Measurements from ENCODE around the gene HSPB6. TPM values are rescaled to one million over a fixed set of nuclear protein-coding genes. Genes with fewer than 3 reads are reported as not detected.
"Not testable (repeated sequence)": the region's sequence is repeated elsewhere in the genome, so short reads cannot be mapped to it uniquely, and the experiment has no call there.

Gene HSPB6
- total RNA-seq, 1 donor from 2014 or later, result 863 TPM

DNA sequence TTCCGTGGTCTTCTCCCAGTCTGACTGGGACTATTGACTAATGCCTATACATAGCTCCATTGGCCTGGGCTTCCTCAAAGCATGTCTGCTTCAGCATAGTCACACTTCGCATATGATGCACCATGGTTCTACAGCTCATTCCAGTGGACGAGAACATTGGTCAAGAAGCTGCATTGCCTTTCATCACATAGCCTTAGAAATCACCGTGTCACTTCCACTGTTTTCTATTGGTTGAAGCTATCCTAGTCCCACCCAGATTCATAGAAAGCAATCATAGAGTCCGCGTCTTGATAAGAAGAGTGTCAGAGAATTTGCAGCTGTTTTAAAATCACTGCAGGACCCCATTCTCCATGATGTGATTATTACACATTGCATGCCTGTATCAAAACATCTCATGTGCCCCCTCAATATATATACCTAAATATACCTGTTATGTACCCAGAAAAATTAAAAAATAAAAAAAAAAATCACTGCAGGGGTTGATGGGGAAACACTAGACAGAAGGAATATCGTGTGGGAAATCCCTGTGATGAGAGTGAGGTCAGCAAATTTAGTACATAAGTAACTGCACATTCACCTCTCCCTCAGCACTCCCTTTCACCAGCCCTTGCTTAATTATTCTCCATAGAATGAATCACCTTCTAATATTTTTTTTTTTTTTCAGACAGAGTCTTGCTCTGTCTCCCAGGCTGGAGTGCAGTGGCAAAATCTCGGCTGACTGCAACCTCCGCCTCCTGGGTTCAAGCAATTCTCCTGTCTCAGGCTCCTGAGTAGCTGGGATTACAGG, 16.4 kb upstream of the HSPB6 start:
- DNase-seq (ENCODE audit: low spot score), result no peak
- intact Hi-C loops (cut with DNase I), result loop anchor here (10.0 kb wide), 1 partner anchor 92 kb away; the partner anchor contains the start of gene APLP1

DNA sequence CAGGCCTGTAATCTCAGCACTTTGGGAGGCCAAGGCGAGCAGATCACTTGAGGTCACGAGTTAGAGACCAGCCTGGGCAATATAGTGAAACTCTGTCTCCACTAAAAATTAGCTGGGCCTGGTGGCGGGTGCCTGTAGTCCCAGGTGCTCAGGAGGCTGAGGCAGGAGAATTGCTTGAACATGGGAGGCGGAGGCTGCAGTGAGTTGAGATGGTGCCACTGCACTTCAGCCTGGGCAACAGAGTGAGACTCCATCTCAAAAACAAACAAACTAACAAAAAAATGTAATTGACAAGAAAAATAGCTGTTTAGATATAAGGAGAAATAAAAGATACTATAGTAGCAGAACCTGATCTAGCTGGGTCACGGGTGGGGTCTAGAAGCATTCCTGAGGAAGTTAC, 15.5 kb upstream of the HSPB6 start:
- not testable (repeated sequence) for DNase-seq (ENCODE audit: low spot score)
- intact Hi-C loops (cut with DNase I), result loop anchor here (10.0 kb wide), 1 partner anchor 92 kb away; the partner anchor contains the start of gene APLP1

DNA sequence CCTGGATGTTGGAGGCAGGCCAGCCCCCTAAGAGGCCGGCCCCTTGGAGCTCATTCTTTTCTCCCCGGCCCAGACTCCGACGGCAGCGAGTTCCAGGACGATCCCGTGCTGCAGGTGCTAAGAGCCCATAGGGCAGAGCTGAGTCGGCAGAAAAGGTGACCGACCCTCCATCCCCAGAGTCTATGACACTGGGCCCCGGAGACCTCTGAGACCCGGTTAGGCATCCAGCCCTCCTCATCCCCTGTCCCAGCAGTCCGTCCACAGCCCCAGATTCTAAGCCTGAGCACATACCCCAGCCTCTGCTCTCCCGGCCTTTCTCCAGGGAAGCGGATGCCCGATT, 11.2 kb upstream of the HSPB6 start:
- no peak for DNase-seq (ENCODE audit: low spot score)
- intact Hi-C loops (cut with DNase I), result no loop called here

DNA sequence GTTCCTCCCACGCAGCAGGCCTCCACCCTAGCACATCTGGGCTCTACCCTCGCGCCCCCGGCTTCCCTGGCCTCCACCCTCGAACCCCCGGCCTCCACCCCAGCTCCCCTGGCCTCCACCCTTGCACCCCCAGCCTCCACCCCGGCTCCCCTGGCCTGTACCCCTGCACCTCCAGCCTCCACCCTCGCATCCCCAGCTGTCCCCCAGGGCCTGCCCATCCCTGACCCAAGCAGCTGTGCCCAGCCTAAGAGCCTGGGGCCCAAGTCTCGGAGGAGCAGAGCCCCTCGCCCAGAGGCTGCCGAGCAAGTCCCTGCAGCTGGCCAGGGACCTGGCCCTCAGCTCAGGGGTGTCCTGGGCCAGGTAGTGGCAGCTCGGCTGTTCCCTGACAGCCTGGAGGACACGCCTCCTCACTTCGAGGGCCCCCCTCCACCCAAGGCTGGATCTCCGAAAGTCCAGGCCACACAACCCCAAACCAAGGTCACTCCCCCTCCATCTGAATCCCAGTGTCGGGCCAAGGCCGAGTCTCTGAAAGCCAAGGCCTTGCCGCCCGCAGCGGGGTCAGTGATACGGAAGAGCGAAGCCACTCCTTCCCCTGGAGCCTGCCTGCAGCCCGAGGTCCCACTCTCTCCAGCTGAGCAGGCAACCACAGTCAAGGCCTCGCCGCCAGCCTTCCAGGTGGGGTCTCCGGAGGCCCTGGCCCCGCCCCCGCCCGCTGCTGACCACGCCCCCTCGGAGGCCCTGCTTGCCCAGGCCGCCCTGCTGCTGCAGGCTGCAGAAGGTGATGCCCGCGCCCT, 10.7 kb upstream of the HSPB6 start:
- no peak for DNase-seq (ENCODE audit: low spot score)
- intact Hi-C loops (cut with DNase I), result no loop called here

DNA sequence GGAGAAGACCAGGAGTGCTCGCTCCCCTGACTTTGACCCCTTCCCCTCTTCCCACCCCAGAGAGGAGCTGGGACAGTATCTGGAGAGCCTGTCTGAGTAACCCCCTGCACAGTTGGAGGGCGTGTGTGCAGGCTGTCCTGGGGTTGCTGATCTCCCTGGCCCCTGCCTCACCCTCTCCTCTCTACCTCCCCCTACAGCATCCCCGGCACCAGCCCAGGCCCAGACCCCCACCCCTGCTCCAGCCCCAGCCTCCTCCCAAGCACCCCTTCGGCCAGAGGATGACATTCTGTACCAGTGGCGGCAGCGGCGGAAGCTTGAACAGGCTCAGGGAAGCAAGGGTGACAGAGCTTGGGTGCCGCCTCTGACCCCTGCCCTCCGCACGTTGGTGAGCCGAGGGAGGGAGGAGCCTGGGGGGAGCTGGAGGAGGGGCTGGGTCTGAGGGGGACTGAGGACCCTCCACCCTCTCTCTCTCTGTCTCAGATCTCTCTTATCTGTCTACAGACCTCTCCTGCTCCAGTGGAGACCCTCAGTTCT, 9.8 kb upstream of the HSPB6 start:
- intact Hi-C loops (cut with DNase I), result no loop called here
- DNase-seq (ENCODE audit: low spot score), result no peak

DNA sequence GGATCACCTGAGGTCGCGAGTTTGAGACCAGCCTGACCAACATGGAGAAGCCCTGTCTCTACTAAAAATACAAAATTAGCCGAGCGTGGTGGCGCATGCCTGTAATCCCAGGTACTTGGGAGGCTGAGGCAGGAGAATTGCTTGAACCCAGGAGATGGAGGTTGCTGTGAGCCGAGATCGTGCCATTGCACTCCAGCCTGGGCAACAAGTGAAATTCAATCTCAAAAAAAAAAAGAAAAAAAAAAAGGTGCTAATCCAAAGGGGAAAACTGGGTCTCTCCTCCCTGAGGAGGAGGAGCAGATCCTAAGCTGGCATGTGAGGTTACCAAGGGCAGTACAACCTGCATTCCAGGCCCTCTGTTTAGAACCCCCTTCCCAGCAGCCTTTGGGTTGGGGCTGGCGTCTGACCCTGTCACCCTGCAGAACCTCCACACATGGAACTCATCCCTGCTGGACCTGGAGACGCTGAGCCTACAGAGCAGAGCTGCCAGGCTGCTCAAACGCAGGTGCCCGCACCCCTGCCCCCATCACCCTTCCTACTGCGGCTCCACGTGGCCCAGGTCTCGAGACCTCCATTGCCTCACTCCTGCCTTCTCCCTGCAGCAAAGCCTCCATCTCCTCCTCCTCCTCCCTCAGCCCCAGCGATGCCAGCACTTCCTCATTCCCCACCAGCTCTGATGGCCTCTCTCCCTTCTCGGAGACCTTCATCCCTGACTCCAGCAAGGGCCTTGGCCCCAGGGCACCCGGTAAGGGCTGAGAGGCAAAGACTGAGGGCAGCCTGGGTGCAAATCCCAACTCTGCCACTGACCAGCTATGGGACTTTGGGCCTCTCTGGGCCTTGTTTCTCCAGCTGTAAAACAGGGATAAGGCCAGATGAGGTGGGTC, 7.8 kb upstream of the HSPB6 start:
- no peak for DNase-seq (ENCODE audit: low spot score)
- intact Hi-C loops (cut with DNase I), result no loop called here

DNA sequence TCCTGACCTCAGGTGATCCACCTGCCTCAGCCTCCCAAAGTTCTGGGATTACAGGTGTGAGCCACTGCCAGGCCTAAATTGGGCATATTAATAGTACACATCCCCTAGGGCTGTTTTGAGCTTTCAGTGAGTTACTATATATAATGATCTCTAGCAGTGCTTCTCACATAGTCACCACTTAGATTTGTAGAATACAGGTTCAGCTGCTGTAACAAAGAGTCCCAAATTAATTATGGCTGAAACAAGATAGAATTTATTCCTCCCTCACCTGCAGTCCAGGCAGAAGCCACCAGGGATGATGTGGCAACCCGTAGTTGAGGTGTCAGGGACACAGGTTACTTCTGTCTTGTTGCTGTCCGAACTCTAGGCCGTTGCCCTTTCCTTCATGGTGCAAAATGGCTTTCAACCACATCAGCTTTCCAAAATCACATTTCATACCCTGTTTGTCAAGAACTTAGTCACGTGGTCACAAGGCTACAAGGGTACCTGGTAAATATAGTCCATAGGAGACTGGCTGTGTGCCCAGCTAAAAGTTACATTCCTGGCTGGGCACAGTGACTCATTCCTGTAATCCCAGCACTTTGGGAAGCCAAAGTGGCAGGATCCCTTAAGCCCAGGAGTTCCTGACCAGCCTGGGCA, 4.0 kb upstream of the HSPB6 start:
- intact Hi-C loops (cut with DNase I), result no loop called here
- no peak for DNase-seq (ENCODE audit: low spot score)

DNA sequence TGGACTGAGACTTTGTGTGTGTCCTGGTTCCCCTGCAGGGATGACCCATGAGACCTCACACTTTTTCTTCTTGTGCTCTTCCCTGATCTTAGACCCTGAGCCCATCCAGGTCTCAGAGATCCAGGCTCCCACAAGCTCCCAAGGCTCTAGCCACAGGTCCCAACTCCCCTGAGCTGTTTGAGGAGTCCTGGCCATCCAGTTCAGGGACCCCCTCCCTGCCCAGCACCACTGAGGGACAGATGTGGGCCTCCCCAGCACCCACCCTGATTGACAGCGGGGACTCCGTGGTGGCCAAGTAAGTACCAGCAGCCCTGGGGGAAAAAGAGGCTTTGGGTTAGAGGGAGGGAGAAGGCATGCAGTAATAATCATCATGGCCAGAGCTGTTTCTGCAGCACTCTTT, 2.9 kb upstream of the HSPB6 start:
- intact Hi-C loops (cut with DNase I), result no loop called here
- no peak for DNase-seq (ENCODE audit: low spot score)

DNA sequence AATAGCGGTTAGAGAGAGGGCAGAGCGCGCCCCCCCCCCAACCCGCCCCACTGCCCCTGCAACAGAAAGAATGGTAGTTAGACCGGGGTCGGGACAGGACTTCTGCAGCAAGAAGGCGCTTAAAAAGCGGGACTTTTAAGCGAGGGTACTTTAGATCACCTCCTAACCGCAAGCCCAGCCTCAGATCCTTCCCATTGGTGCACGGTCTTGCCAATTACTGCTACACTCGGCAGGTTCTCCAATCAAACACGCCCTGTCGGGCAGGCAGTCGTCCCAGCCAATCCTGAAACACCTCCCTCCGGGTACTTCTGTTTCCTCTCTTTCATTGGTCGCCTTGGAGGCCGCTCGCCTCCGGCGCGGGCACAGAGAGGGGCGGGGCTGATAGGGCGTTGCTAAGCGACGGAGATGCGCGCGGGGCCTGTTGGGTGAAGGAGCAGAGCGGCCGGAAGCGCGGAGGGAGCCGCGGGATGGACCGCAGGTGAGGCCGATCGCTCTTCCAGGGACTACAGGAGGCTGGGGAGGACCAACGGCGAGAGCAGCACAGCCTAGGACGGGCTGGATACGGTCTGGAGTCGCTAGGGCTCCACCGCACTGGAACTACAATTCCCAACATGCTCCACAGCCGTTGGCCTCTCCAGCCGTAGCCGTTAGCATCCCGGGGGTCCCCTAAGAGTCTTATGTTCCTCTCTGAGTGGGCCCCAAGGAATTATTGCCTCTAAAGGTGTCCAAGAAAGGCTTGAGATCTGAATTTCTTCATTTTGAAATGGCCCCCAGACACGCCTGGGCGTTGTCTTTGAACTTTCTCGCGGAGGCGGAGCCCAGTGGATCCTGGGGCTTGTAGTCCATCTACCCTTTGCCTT, 1.1 kb upstream of the HSPB6 start, which contains the start of gene PROSER3:
TSS of gene PROSER3 (plus strand) at position 428 of the 860 bp plus-strand sequence. CDS start at position 468, 40 bp downstream.
- peak; percentile 99 for DNase-seq (ENCODE audit: low spot score)
- intact Hi-C loops (cut with DNase I), result no loop called here

DNA sequence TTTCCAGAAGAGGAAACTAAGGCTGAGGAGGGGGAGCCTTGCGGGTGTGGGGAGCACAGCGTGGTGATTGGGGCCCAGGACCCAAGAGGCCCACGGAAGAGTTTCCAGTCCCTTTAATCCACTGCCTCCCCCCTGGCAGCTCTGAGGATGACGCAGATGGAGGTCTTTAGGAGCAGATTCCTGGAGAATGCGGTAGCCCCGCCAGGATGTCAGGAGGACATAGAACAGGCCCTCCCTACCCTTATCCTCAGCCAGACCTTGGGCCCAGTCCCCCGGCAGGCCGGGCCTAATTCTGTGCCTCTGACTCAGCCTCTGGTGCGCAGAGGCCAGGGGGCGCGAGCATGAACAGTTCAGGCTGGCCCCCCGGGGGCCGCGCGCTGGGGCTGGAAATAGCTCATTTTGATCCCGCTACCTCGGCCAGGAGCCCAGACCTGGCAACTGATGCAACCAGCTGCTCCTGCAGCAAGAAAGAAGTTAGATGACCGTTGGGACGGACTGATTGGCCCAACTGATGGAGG, 461 bp upstream of the HSPB6 start:
- intact Hi-C loops (cut with DNase I), result no loop called here
- peak; percentile 92 for DNase-seq (ENCODE audit: low spot score)

DNA sequence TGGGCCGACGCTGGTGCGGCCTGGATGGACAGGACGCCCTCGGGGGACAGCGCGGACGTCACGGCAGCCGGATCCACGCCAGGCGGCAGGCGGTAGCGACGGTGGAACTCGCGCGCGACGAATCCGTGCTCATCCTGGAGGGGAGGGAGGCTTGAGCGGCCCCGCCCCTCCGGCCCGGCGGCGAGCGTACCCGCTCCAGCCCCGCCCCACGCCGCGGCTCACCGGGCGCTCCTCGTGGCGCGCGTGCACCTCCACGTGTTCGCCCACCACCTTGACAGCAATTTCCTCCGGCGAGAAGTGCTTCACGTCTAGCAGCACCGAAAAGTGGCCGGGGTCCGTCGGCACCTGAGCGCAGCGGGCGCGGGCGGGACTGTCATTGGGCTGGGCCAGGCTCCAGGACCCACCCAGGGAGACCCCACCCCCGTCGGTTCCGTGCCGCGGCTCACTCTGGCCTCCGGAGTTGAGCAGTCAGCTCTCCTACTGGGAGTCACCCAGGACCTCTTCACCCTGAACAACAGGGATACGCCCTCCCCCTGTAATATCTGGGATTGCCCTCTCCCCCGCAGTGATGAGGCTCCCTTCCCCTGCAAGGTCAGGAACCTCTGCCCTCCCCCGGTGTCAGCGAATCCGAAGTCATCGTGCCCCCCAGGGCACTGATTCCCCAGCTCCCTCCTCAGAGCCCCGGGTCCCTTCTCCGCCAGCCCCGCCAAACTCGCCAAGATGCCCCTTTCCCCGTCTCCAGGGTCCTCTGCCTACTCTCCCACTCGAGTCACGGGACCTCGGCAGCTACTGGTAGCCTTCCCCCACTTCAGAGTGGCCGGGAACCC, 1.1 kb downstream of the HSPB6 start:
- intact Hi-C loops (cut with DNase I), result no loop called here
- DNase-seq (ENCODE audit: low spot score), result peak; percentile 91

DNA sequence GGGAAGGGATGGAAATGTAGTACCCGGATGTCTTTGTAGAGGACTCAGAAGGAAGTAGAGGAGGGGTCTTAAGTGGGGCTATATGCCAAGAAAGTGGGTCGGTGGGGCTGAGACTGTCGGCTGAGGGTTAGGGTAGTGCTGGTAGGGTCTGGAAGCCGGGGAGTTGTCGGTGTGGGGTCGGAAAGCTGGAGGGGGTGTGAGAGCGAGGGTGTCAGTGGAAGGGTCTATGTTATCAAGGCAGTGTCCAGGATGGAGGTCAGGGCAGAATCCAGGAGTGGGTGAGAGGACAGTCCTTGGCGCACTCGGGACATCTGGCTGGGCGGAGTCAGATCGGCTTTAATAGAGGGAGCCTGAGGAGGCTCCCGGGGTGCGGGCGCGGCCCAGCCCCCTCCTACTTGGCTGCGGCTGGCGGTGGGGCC, 1.7 kb downstream of the HSPB6 start:
- no peak for DNase-seq (ENCODE audit: low spot score)
- intact Hi-C loops (cut with DNase I), result no loop called here

DNA sequence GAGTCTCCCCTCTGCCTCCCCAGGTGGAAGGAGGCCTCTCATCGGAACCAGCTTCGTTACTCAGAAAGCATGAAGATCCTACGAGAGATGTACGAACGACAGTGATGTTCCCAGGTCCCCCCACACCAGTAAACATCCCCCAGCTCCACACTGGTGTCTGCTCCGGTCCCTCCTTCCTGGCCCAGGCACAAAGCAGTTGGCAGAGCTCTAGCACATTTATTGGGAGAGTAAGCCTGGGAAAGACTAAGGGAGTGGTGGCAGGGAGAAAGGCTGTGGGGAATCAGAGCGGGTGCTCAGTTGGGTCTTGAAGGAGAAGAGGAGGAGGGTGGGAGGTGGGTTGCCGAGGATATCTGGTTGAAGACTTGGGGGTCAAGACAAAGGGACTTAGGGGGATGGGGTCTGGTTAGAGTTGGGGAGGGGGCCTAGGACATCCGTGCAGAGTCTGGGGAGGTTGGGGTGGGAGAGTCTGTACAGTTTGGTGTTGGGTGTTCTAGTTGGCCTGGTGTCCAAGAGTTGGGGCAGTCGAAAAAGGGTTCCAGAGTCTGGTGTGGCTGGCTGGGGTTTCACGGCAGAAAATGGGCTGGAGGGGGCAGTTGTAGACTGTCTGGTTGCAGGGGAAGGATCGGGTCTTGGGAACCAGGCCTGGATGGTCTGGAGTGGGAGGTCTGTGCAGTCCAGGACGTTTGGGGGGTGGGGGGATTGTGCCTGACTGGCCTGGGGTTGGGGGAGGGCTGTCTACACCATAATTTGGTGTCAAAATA, 2.3 kb downstream of the HSPB6 start:
- no peak for DNase-seq (ENCODE audit: low spot score)

DNA sequence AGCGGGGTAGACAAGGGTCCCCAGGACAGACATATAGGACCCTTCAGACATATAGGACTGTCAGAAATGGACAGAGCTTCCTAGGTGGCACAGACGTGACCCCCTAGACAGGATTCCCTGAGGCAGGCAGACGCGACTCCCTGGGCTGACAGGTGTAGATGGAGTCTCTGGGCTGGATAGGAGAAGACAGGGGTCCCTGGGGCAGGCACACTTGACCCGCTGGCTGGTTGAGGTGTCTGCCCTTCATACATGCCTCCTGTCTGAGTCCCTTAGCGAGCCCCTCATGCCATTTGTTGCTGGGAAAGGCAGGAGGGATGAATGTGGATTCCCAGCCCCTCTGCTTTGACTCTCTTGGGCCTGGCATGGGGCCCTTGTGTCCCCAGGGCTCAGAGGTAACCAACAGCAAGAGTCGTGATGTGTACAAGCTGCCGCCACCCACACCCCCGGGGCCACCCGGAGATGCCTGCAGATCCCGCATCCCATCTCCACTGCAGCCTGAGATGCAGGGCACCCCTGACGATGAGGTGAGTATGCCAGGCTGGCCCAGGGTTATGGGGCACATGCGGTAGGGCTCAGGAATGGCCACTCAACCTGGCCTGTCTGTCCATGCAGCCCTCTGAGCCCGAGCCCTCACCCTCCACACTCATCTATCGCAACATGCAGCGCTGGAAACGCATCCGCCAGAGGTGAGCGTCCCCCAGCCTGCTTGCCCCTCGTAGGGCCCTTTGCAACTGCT, 3.0 kb downstream of the HSPB6 start:
- intact Hi-C loops (cut with DNase I), result no loop called here
- peak; percentile 69 for DNase-seq (ENCODE audit: low spot score)

More for the DNA sequence above, 2.3 kb downstream of the HSPB6 start:
- intact Hi-C loops (cut with DNase I), result no loop called here

DNA sequence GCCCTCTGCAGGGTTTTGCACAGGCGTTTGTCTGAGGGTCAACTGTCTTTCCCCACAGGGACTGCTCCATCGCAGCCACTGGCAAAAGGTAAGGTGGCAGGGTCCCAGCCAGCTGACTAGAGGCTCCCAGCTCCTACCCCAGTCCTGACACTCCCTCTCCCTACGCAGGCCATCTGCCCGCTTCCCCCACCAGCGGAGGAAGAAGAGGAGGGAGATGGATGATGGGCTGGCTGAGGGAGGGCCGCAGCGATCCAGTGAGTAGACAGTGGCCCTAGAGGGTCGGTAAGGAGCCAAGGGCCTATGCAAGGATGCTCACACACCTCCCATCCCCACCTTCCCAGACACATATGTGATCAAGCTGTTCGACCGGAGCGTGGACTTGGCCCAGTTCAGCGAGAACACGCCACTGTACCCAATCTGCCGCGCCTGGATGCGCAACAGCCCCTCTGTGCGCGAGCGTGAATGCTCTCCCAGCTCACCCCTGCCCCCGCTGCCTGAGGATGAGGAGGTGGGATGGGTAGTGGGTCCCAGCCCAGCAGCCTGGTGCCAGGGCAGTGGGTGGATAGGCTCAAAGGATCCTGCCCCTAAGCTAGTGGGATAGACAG, 4.0 kb downstream of the HSPB6 start:
- intact Hi-C loops (cut with DNase I), result no loop called here
- DNase-seq (ENCODE audit: low spot score), result peak; percentile 41

All from cardiac septum (tissue), 1 donor.